ENCODE results near the gene PLCH2. TPM values are rescaled to one million over a fixed set of nuclear protein-coding genes. Genes with fewer than 3 reads are reported as not detected.

PLCH2 gene
- polyA plus RNA-seq, 1 donor from 2014 or later = 5.7 TPM

- no peak overlapping the region for H3K4me3 ChIP-seq (ENCODE audit: low read length)
- H3K9me3 ChIP-seq (ENCODE audit: low read length) = no peaks in the 10 kb centered on the region
- no peak overlapping the region for H3K9ac ChIP-seq (ENCODE audit: low read length)
- H3F3A ChIP-seq (ENCODE audit: insufficient read depth, low read length, poor library complexity, severe bottlenecking) = no peaks in the 10 kb centered on the region
- no peaks in the 10 kb centered on the region for H3K36me3 ChIP-seq (ENCODE audit: insufficient read depth, low read length)
- H3K27ac ChIP-seq (ENCODE audit: low read length) = no peak overlapping the region
- H4K20me1 ChIP-seq (ENCODE audit: insufficient read depth) = no peaks in the 10 kb centered on the region
- no peak overlapping the region for H3K4me2 ChIP-seq (ENCODE audit: low read length)
- TF ChIP-seq, protein P1, sequence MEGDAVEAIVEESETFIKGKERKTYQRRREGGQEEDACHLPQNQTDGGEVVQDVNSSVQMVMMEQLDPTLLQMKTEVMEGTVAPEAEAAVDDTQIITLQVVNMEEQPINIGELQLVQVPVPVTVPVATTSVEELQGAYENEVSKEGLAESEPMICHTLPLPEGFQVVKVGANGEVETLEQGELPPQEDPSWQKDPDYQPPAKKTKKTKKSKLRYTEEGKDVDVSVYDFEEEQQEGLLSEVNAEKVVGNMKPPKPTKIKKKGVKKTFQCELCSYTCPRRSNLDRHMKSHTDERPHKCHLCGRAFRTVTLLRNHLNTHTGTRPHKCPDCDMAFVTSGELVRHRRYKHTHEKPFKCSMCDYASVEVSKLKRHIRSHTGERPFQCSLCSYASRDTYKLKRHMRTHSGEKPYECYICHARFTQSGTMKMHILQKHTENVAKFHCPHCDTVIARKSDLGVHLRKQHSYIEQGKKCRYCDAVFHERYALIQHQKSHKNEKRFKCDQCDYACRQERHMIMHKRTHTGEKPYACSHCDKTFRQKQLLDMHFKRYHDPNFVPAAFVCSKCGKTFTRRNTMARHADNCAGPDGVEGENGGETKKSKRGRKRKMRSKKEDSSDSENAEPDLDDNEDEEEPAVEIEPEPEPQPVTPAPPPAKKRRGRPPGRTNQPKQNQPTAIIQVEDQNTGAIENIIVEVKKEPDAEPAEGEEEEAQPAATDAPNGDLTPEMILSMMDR (IDR thresholded peaks at IDR 0.05; ENCODE audit: poor library complexity, severe bottlenecking) = peak; percentile 31
- TF ChIP-seq TAF1 (IDR thresholded peaks at IDR 0.05; ENCODE audit: low read depth) (no peak), POLR2AphosphoS5 (IDR thresholded peaks at IDR 0.05) (no peak)
- no peaks in the 10 kb centered on the region for H3K79me2 ChIP-seq (replicated peaks; ENCODE audit: insufficient read depth, low read length)
- no peak overlapping the region for H2AFZ ChIP-seq (ENCODE audit: low read depth, low read length)
- no peaks in the 10 kb centered on the region for H3K9me2 ChIP-seq (ENCODE audit: insufficient read depth, low read length)
- no peaks in the 10 kb centered on the region for H3K27me3 ChIP-seq (ENCODE audit: insufficient read depth, low read depth, low read length)
Observed at GRCh38 chr1:2429780-2430591, 46.1 kb upstream of the PLCH2 start.

DNA sequence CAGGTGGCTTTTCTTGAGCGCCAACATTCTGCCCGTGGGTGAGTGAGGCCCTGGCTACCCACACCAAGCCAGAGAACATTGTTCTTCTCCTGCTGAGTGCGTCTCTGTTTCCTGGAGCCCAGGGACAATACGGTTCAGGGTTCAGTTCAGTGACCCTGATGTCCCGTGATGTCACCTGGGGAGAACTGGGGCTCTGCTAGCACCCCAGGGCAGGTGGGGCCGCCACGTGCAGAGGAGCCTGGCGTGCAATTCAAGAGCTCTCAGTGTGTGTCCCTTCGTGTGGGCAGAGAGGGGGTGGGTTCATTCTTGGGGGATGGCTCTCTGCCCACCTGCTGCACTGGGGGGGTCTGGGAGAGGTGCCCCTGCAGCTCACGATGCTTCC, 45.5 kb upstream of the PLCH2 start:
- no peak overlapping the region for H3K4me3 ChIP-seq (ENCODE audit: low read length)
- no peaks in the 10 kb centered on the region for H3F3A ChIP-seq (ENCODE audit: insufficient read depth, low read length, poor library complexity, severe bottlenecking)
- no peaks in the 10 kb centered on the region for H3K27me3 ChIP-seq (ENCODE audit: insufficient read depth, low read depth, low read length)
- H3K36me3 ChIP-seq (ENCODE audit: insufficient read depth, low read length) = no peaks in the 10 kb centered on the region
- H3K27ac ChIP-seq (ENCODE audit: low read length) = no peak overlapping the region
- no peaks in the 10 kb centered on the region for H3K9me2 ChIP-seq (ENCODE audit: insufficient read depth, low read length)
- no peaks in the 10 kb centered on the region for H4K20me1 ChIP-seq (ENCODE audit: insufficient read depth)
- no peaks in the 10 kb centered on the region for H3K9me3 ChIP-seq (ENCODE audit: low read length)
- no peaks in the 10 kb centered on the region for H3K79me2 ChIP-seq (replicated peaks; ENCODE audit: insufficient read depth, low read length)
- no peak overlapping the region for H3K4me2 ChIP-seq (ENCODE audit: low read length)
- no peak overlapping the region for H3K9ac ChIP-seq (ENCODE audit: low read length)
- H2AFZ ChIP-seq (ENCODE audit: low read depth, low read length) = no peak overlapping the region
- no peak for TF ChIP-seq EZH2 (IDR thresholded peaks at IDR 0.05; ENCODE audit: borderline replicate concordance, insufficient read depth, low read length, poor library complexity, severe bottlenecking)
- TF ChIP-seq MXI1 (conservative IDR thresholded peaks at IDR 0.05; ENCODE audit: poor library complexity, severe bottlenecking) = no peak
- TF ChIP-seq, protein P1 (IDR thresholded peaks at IDR 0.05; ENCODE audit: poor library complexity, severe bottlenecking) = no peak
- no peak for TF ChIP-seq SMC3 (conservative IDR thresholded peaks at IDR 0.05; ENCODE audit: poor library complexity)
- TF ChIP-seq REST (IDR thresholded peaks at IDR 0.05; ENCODE audit: borderline replicate concordance) = no peak
- no peak for TF ChIP-seq RAD21 (conservative IDR thresholded peaks at IDR 0.05)
- no peak for TF ChIP-seq POLR2AphosphoS5 (IDR thresholded peaks at IDR 0.05)
- TF ChIP-seq EP300 (conservative IDR thresholded peaks at IDR 0.05; ENCODE audit: poor library complexity, severe bottlenecking) = no peak
- no peak for TF ChIP-seq TAF1 (IDR thresholded peaks at IDR 0.05; ENCODE audit: low read depth)
